Stimulated activated CD4-positive, alpha-beta T cell treated with anti-CD3 and anti-CD28 coated beads, Interleukin-1b, Interleukin-23, amount 100 ng/mL, for 24 hours (primary cell): ENCODE measurements around the gene GAS7.
"Not testable (repeated sequence)": the region's sequence is repeated elsewhere in the genome, so short reads cannot be mapped to it uniquely, and the experiment has no call there.

ENCODE experiments used
- DNase-seq, 4 experiments: peaks; one replicate each; pipeline ENCODE4 v3.0.0-alpha.2; 2020; ENCODE audit warnings: low read depth in 4 of 4, low spot score in 1 of 4

GAS7 gene

DNA sequence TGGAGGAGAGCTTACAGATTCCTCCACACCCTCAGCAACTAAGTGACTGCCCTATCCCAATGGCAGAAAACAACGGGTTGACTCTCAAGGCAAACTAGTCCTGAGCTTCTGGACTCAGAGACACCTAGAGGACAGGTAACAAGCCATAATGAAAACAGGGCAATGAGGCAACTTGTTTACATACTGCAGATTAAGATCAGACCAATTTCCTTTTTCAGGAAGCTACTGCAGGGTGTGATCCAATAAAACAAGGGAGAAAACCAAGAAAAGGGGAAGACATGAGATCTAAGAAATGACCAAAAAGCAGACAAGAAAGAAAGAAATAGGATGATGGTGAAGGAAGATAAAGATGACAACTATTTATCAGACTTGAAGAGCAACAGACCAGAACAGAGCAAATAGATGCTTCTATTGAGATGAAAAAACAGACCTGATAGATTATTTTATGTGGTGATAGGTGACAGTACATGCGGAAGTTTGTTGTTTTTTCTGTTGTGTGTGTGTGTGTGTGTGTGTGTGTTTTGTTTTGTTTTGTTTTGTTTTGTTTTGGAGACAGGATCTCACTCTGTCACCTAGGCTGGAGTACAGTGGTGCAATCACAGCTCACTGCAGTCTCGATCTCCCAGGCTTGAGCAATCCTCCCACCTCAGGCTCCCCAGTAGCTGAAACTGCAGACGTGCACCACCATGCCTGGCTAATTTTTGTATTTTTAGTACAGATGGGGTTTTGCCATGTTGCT, 120.7 kb downstream of the GAS7 start:
- DNase-seq: no peak

DNA sequence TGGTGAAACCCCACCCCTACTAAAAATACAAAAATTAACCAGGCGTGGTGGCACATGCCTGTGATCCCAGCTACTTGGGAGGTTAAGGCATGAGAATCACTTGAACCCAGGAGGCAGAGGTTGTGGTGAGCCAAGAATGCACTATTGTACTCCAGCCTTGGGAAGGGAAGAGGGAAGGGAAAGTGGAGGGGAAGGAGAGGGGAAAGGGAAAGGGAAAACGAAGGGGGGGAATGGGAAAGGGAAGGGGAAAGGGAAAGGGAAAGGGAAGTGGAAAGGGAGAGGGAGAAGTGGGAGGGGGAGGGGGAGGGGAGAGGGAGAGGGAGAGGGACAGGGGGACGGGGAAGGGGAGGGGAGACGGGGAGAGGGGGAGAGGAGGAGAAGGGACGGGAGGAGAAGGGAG, 122.5 kb downstream of the GAS7 start:
- DNase-seq: no peak

DNA sequence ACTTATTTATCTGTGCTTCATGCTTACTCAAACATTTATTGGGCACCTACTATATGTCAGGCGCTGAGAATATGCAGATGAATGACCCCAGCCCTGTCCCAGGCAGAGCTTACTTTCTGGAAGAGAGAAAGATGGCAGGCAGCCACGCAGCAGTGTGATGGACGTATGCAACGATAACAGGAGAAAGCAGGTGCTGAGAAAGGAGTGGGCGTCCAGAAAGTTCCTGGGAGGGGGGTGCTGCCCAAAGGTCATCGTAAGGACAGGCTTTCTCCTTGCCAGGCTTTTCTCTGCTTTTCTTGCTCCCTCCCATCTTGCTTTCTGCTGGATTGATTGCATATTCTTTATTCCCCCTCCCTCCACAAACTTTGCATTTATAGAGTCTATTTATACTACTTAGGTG, 124.5 kb downstream of the GAS7 start:
- no peak for DNase-seq

DNA sequence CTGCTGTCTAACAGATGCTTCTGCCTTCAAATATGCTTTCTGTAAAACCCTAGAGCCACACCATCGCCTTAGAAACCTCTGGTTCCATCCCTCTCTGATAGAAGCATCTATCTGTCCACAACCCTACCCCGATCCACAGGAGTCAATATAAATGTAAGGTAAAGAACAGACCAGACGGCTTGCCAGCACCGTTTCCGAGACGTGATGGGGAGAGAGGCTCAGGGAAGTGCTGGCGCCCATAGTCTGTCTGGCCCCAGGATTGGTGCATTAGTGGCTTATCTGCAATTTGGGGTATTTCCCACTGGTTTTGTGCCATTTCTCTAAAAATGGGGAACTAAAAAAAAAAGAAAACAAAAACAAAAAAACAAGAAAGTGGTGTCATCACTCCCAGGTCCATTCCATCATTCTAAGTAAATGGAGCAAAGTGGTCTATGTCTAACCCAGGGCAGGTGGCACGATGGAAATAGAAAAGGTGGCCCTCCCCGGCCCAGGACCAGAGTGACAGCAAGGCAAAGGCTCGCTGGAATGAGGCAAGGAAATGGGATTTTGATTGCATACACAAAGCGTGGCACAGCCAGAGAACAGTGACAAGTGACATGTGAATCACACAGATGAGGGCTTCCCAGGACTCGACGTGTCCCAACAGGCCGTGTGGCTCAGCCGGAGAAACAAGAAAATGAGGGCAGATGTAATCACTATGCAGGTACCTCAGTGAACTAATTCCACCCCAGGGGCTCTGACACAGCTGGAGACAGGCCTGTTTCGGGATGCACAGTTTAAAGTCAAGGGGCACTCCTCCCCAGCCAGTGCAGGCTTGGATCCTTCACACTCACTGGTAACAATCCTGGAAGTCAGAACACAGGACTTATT, 125.6 kb downstream of the GAS7 start:
- DNase-seq: no peak

DNA sequence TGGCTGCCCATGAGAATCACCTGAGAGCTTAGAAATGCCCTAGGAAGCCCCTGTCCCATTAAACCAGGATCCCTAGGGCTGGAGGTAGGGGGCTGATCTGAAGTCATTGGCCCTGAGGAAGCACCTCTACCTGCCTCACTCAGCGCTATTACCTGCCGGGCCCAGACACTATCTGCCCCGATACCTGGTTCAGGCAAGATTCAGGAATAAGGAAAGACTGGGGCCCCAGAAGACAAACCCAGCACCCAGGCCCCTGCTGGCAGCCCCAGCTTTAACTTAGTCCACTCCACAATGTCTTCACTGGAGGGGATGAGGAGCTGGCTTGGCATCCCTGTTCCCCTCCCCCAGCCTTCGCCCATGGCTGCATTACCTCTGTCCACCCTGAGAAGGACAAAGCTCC, 126.3 kb downstream of the GAS7 start:
- no peak for DNase-seq

DNA sequence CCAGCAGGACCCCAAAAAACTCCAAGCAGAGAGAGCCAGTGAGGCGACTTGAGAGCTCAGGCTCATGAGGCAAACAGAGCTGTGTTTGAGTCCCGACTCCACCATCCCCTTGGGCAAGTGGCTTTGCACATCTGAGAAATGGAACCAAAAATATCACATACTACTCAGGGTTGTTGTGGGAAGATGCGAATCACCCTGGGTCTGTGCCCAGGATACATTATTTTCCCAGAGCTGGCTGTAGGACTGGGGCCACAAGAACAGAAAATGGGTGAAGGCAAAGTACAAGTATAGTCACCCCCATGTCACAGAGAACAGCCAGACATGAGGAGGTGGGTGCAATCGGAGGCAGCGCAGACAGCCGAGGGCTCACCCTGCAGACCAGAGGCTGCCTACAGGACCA, 127.3 kb downstream of the GAS7 start:
- DNase-seq: no peak

DNA sequence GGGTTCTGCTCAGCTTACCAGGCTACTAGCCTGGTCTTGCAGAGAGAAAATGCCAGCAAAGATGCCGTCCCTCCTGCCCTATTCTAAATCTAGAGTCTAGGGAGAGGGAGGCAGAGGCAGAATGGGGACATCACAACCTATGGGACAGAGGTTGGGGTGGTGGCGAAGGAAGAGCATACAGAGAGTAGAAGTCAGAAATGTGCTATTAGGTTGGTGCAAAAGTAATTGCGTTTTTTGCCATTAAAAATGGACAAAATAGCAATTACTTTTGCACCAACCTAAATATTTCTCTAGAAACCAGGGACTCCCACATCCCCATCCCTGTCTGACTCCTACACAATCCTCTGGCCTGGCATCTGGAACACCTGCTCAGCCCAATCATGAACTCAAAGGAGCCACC, 127.7 kb downstream of the GAS7 start:
- DNase-seq: no peak

DNA sequence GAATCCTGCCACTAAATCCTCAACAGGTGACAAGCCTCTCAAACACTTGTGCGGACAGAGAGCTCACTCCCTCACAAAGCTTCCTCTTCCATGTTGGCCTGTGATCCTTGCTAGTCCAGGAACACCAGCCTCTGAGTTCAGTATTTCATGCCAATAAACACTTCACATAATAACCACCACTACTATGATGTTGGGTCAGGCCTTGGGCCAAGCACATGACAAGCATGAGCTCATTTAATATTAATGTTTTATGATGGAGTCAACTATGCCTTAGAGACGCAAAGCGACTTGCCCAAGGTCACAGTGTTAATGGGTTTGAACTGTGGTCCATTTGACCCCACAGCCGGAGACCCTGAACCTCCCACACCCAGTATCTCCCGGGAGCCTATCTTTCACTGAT, 129.1 kb downstream of the GAS7 start:
- DNase-seq: no peak

DNA sequence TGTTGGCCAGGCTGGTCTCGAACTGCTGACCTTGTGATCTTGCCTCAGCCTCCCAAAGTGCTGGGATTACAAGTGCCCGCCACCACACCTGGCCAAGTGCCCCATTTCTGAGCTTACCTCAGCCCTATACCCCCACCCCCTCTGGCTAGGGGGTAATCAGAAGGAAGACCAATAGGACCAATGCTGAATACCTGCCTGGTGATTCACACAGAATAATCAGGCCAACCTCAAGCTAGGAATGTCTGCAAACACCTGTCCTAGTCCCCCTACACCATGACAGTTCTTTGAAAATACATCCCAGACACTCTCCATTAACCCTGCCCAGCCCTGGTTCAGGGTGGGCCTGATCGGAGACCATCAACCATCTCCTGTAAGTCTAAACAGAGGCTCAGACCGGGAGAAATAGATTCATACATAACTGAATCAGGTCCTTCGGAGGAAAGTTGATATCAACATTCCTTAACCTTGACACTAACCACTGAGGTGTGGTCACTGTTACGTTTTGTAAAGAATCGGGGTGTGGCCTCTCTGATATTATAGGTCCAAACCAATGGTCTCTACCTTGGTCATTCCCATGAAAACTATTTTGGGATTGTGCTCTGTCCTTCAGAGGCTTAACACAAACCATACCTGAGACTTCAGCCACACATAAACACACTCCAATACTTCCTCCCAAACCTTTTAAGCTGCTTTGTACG, 130.8 kb downstream of the GAS7 start:
- no peak for DNase-seq

DNA sequence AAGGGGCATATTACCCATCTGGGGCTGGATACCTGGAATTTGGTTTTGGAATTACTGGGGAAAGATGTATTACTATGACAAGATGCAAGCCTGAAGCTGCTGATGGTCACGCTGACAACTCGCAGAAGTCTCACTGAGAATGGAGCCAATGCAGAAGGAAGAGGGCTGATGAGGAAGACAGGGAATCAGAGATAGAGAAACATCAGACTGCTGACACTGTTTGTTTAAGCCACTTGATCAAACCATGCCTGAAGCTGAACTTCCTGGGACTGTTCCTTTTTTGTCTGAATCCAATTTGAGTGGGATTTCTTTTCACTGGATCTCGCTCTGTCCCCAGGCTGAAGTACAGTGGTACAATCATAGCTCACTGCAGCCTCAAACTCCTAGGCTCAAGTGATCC, 133.9 kb downstream of the GAS7 start:
- DNase-seq: no peak

DNA sequence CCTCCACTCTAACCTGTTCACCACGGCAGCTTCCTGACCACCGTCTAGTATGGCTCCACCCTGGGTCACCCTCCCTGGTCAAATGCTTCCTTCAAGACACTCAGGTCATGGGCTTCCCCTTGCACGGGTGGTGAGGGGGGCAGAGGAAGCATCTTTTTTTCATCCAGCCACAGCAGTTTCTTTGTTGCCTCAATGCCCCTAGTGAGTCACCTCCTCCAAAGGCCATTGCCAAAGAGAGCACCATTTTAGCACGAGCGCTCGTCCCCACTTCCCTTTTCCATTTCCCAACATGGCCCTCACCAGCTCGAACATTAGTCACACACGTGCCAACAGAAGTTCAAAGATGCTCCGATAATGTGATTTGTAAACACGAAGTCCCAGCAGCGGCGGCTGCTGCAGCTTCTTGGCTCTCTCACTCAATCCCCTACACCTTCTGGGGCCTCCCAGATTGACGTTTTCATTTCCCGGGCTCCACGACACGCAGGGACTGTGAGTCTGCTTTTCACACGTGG, 134.6 kb downstream of the GAS7 start:
- no peak for DNase-seq

DNA sequence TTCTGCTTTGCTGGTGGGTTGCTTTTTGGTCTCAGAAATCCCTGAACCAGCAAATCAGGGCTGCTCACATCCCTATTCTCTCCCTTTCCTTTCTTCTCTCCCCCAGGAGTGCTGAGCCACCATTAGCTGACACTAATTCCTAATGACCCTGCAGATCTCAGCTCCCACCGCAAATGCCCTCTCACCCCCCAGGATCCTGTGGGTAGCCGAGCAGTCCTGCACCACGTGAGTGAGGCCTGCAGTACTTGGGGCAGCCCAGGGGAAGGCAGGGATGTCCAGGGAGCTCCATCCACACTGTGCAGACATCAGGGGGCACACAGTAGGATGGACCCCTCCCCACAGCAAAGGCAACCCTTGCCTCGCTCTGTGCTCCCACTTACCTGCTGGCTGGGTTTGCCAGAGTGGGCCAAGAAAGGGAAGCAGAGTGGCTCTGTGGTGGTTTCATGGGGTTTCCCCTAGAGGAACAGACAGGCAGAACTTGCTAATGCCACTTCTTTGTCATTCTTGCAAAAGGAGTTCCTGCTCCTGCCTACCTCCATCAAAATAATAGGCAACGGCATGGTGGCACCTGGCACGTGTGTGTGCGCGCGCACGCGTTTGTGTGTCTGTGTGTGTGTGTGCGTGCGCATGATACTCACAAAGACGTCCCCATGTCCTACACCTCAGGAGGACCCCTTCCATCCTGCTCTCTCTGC, 135.6 kb downstream of the GAS7 start:
- DNase-seq: no peak

DNA sequence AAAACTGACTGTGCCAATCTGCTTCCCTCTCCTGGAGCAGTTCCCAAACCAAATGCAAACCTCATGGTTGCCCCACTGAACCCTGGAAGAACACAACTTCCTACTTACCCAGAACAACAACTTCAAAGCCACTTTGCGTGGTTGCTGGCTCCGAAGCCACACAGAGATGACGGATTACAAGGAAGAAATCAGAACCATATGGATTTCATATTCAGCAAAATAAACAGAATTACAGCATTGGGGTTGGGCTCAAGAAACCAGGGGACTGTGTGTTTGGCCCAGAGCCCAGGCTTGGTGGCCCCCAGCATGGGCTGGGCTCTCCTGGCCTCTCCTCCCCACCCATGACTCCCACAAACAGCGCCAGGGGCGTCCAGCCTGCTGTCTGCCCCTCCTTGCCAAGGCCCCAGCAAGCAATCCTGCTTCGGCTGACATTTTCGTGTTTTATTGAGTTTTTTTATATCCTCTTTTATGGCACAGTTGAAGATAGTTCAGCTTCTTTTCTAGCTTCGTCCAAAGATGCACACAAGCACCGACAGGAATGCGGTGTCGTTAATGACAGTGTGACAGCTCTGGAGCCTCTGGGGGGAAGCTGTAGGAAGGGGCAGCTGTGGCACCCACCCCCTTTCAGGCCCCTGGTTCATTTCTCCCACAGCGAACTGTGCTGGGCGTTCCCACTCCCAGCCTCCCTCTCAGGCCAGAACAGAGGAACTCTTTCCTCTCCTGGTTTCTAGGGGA, 137.1 kb downstream of the GAS7 start:
- DNase-seq: no peak

DNA sequence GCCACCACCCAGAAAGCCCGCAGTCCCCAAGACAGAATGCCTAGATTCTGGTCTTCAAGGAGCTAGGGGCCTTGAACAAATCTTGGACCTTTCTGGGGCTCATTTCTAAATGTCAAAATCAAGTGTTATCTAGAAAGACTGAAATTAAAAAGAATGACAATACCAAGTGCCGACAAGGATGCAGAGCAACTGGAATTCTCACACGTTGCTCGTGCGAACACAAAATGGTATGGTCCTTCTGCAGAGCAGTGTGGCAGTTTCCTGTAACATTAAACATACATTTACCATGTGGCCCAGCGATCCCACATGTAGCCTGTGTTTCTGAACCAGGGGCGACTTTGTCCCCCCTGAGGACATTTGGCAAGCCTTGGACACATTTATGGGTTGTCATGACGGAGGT, 137.9 kb downstream of the GAS7 start:
- DNase-seq: no peak

DNA sequence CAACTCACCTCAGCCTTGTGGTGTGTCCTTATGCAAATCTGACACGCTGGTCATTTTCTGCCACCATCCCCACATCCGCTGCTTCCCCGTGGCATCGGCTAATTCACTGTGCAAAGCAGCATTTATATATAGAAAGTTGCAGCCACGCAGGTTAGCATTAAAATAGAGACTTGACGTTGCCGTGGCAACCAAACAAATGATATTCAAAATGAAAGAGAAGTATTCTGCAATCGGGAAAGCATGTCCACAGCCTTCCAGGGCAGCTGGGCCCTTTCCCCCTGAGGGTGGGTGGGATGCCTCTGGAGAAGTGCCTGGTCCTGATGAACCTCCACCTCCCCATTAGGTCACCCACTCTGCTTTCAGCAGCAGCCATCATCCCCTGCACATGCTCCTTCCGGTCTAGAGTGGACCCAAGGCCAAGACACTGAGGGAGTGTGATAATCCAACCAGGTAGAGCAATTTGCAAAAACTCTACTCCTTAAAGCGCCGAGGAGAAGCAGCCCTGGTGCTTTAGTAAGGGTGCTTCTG, 138.7 kb downstream of the GAS7 start:
- no peak for DNase-seq

DNA sequence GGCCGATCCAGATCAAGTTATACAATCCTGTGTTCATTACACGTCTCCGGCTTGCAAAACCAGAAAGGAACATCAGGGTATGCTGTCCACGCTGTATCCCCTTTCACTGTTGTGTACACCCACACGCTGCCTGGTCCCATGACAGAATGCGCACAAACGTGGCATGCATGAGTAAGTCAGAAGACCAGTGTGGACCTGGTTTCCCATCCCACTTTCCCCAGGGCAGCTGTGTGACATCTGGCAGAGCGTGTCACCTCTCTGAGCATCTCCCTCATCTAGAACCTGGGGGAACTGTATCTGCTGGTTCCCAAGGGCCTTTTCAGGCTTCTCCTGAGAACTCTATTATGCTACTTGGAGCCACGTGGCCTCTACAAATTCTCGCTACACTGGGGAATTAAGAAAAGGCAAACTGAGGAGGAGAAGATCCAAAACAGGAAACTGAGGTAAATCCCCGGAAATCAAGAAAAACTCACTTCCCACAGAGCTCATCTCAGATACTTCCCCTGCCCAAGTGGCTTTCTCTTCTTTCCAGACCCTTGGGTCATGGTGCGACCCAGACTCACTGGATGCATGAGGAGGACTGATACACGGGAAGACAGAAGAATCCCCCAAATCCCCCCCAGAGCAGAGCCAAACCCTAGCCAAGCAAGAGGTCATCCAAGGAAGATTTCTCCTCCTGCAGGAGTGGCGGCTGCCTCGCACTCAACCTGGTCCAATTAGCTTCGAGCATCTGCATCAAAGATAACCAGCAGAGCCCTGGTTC, 139.3 kb downstream of the GAS7 start:
- no peak for DNase-seq

DNA sequence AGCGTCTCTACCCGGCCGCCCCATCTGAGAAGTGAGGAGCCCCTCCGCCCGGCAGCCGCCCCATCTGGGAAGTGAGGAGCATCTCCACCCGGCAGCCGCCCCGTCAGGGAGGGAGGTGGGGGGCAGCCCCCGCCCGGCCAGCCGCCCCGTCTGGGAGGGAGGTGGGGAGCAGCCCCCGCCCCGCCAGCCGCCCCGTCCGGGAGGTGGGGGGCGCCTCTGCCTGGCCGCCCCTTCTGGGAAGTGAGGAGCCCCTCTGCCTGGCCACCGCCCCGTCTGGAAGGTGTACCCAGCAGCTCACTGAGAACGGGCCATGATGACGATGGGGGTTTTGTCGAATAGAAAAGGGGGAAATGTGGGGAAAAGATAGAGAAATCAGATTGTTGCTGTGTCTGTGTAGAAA, 140.9 kb downstream of the GAS7 start:
- not testable (repeated sequence) for DNase-seq

DNA sequence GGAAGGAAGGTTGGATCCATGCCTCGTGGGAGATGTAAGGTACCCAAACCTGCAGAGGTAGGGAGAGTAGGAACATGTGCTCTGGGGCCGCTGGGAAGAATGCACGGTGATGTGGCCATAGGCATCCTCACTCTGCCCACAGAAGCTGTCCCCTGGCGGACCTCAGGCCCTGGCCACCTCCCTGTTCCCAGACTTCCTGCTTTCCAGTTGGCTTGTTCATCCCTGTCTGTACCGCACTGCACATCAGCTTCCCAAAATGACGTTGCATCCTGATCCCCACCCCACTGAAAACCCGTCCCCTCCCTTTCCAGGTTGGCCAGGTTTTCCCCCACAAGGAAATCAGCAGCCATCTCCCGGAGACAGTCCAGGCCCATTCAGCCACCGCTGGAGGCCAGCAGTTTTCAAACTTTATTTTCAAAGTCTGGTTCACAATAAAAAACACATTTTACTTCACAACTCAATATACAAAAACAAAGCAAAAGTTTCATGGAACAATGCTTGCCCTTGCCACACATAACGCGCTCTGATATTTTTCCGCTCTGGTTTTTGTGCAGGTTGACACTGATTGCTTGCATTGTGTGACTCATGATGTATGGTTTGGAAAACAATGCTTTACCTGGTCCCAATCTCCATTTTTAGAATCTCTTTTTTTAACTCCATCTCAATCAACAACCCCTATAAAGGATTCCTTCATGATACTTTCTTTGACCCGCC, 143.0 kb downstream of the GAS7 start:
- no peak for DNase-seq
